Hepatocyte (in vitro differentiated cells): ENCODE data around the gene SAMD1.

Experiments
- EZH2 ChIP-seq: fragments of 200-600 bp; sonication (generic); IDR thresholded peaks from 2 replicates; pipeline ENCODE4 v1.6.1; 2016; ENCODE audit warnings: antibody characterized with exemption, mild to moderate bottlenecking, borderline replicate concordance
- TF ChIP-seq, protein P1 (sequence below): fragments of 200-600 bp; sonication (generic); IDR thresholded peaks from 2 replicates; pipeline ENCODE4 v1.5.1; 2016; ENCODE audit warnings: antibody characterized with exemption, mild to moderate bottlenecking; ENCODE audit not compliant: poor library complexity

DNA sequence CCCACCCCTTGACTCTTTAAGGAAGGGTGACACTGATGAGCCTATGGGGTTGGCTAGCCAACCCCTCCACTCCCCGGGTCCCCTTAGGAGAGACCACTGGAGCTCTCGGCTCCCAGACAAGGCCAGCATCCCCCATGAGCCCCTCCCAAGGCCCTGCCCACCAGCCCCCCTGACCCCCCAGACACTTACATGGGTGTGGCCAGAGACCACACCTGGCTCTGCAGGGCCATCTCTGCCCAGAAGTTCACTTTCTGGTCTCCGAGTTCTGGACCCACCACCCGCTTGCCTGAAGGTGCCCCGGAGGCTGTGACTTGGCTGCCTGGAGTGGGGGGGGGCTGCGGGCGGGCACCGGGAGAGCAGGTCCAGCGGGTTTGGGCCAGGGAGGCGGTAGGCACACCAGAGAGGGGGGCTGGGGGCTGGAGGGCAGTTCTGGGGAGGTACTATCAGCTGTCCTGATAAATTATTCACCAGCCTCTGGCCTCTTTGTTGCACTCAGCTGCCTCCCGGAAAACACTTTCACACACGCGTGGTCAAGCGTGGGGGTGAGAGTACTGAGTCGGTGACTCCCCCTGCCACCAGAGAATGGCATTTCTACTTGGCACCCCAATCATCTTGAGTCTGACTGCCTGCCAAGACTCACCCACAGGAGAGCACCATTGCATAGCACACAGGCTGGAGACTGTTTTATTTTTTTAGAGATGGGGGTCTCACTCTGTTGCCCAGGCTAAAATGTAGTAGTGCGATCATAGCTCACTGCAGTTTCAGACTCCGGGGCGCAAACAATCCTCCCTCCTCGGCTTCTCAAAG, 28.6 kb downstream of the SAMD1 start, which contains the start of gene PALM3:
- TF ChIP-seq, protein P1, sequence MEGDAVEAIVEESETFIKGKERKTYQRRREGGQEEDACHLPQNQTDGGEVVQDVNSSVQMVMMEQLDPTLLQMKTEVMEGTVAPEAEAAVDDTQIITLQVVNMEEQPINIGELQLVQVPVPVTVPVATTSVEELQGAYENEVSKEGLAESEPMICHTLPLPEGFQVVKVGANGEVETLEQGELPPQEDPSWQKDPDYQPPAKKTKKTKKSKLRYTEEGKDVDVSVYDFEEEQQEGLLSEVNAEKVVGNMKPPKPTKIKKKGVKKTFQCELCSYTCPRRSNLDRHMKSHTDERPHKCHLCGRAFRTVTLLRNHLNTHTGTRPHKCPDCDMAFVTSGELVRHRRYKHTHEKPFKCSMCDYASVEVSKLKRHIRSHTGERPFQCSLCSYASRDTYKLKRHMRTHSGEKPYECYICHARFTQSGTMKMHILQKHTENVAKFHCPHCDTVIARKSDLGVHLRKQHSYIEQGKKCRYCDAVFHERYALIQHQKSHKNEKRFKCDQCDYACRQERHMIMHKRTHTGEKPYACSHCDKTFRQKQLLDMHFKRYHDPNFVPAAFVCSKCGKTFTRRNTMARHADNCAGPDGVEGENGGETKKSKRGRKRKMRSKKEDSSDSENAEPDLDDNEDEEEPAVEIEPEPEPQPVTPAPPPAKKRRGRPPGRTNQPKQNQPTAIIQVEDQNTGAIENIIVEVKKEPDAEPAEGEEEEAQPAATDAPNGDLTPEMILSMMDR, result no peak
- TF ChIP-seq EZH2, result no peak
